A673 (cell line): ENCODE measurements around the gene SERF2.

Source experiments
- CTCF ChIP-seq: fragments of 300-800, 200-600 bp; sonication (generic); conservative IDR thresholded peaks from 2 replicates; pipeline ENCODE4 v1.5.1; 2017; ENCODE audit warnings: low read depth, mild to moderate bottlenecking, antibody characterized with exemption, low read length, moderate library complexity, mixed read lengths
- EZH2 ChIP-seq: fragments of 200-600 bp; sonication (generic); IDR thresholded peaks from 2 replicates; pipeline ENCODE4 v1.6.1; 2017; ENCODE audit warnings: borderline replicate concordance, low read depth, mild to moderate bottlenecking, mixed read lengths, antibody characterized with exemption, low read length; ENCODE audit not compliant: poor library complexity, severe bottlenecking

- no peak for TF ChIP-seq CTCF
- TF ChIP-seq EZH2, result no peak
Measured at GRCh38 chr15:43749690-43750345, 42.3 kb upstream of the SERF2 start.
